GM19023 (cell line): Measurements from ENCODE around the gene TRIM41.
A peak's percentile ranks its signal among the peaks of the same experiment; 100 is the strongest.
"Not testable (repeated sequence)": the region's sequence is repeated elsewhere in the genome, so short reads cannot be mapped to it uniquely, and the experiment has no call there.

Experiments
- ATAC-seq: cut with Tn5 transposase; IDR thresholded peaks from one replicate; pipeline ENCODE4 v1.9.1; 2021; ENCODE audit warnings: mild to moderate bottlenecking, moderate library complexity; ENCODE audit not compliant: unreplicated experiment

TRIM41 gene

DNA sequence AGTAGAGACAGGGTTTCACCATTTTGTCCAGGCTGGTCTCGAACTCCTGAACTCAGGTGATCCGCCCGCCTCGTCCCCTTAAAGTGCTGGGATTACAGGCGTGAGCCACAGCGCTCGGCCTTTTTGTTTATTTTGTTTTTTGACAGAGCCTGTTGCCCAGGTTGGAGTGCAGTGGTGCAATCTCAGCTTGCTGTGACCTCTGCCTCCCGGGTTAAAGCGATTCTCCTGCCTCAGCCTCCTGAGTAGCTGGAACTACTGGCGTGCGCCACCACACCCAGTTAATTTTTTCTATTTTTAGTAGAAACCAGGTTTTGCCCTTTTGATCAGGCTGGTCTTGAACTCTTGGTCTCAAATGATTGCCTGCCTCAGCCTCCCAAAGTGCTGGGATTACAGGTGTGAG lies 12.9 kb upstream of the TRIM41 start:
- not testable (repeated sequence) for ATAC-seq

DNA sequence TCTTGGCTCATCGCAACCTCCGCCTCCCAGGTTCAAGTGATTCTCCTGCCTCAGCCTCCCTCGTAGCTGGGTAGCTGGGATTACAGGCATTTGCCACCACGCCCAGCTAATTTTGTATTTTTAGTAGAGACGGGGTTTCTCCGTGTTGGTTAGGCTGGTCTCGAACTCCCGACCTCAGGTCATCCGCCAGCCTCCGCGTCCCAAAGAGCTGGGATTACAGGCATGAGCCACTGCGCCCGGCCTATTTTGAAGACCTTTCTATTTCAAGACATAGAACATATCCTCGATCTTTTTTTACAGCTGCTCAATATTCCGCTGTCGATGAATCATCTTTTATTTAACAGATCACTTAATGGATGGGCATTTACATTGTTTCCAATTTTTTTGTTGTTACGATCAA lies 12.4 kb upstream of the TRIM41 start:
- ATAC-seq, result not testable (repeated sequence)

DNA sequence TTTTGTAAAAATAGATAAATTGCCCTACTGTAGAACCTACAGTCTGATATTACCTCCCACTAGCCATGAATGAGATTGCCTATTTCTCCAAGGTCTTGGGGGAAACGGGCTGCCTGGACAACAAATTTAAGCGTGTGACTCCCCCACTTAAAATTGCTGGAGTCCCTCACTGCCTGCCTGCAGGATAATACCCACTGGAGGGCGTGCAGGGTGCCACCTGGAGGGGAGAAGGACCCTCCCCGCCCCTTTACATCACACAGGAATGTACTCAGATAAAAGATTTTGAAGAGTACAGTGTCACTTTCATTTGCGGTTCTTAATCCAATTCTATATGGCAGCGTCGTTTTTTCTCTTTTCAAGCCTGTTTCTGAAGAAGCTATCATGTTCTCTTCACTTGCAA lies 11.9 kb upstream of the TRIM41 start:
- ATAC-seq, result no peak

DNA sequence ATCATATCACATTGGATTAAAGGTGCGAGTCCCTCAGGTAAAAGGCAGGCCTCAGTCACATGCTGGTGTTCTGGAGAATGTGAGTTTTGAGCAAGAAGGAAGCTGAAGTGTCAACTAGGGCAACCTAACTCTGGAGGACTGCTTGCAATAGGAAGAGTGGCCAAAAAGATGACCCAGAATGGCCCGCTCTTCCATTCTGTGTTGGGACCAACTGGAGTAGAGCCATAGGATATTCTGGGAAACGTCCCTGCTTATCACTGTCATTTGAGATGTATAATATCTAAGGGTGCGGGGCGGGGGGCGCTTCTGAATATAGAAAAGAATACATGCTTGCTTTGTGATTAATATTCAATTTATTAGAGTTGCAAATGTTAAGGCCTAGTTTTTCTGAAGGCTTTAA lies 11.0 kb upstream of the TRIM41 start:
- no peak for ATAC-seq

DNA sequence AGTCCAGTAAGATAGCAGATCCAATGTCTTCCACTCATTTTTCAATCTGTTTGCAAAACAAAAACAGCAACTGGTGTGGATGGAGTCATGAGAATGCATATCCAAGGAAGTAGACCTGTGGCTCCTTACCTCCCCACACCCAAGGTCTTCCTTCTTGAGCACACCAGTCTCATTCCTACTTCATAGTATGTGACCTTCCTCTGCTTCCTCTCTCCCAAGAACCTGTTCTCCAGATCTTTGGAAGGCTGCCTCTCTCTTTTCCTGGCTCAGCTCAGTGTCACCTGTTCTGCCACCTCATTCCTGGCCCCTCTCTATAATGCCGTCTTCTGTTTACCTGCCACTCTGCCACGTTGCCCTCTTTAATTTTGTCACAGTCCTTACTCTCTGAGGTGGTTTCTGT lies 10.1 kb upstream of the TRIM41 start:
- no peak for ATAC-seq

DNA sequence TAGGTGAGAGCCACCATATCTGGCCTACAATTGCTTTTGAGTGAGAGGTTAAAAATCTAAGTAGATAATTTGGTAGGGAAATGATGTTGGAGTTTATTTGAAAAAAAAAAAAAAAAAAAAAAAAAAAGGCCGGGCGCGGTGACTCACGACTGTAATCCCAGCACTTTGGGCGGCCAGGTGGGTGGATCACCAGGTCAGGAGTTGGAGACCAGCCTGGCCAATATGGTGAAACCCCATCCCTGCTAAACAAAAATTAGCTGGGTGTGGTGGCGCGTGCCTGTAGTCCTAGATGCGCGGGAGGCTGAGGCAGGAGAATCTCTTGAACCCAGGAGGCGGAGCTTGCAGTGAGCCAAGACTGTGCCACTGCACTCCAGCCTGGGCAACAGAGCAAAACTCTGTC lies 8.8 kb upstream of the TRIM41 start:
- not testable (repeated sequence) for ATAC-seq

DNA sequence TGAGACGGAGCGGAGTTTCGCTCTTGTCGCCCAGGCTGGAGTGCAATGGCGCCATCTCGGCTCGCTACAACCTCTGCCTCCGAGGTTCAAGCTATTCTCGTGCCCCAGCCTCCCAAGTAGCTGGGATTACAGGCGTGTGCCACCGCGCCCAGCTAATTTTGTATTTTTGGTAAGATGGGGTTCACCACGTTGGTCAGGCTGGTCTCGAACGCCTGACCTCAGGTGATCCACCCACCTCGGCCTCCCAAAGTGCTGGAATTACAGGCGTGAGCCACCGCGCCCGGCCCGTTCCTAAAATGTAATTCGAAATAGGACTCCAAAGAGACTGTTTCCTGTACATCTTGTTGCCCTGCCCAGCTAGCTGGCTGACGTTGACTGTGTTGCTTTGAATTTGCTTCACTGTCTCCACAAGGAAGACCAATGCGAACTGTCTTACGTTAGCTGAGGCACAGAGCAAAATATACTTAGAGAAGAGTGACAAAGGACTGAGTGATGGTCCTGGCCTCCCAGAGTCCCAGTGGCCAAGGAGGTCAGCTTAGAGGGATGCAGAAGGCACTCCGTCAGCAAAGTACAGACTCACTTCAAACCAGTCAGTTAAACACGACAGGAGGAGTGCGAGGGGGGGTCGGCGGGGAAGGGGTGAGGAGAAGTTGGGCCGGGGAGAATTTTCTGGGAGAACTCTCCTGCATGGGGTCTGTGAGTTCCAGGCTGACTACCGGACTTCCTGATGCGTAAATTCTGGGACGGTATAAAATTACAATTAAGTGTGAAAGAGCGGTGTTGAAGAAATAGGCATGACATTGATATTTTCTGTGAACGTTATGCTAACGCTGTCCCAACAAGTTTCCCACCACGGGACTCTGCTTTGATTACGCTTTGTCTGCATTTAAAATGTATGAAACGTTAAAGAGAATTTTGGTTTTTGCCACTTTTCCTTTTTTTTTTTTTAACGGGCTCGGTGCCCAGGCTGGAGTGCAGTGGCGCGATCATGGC lies 6.8 kb upstream of the TRIM41 start:
- ATAC-seq, result no peak

DNA sequence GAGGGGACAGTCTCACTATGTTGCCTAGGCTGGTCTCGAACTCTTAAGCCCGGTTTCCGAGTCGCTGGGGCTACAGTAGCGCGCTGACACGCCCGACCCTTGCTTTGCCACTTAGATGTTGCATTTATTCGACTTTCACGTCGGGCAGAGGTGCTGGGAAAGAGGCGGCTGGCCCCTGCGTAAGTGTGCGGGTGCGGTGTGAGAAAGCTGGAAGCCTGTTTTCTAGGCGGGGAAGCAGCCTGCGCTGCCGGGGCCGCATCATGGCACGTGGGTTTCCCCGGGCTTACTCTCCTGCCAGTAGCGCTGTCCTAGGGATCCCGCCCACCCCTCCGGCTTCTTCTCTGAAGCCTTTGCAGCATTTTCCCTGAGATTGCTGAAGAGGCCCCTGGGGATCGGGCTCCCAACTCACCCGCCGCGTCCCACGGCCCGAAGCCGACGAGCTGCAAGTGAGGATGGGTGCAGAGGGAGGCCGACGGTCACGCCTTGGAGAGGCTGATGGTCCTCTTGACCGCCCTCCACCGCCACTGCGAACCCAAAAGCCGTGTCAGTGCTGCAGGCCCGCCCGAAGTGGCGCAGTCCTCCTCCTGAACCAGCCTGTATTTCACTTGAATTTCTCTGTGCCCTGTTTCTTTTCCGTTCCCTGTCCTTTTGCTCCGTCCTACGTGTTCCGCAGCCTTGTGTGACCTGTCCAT lies 5.8 kb upstream of the TRIM41 start:
- ATAC-seq, result no peak

DNA sequence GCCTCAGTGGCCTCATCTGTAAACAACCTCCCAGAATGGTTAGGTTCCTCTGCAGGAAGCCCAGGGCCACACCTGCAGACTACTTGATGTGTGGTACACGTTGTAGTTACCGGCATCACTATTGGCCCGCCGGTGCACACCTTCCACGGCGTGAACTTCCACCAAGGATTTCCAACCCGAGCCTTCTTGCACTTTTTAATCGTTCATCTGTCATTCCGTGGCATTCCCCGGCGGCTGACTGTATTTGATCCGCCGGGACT lies 5.3 kb upstream of the TRIM41 start:
- no peak for ATAC-seq

DNA sequence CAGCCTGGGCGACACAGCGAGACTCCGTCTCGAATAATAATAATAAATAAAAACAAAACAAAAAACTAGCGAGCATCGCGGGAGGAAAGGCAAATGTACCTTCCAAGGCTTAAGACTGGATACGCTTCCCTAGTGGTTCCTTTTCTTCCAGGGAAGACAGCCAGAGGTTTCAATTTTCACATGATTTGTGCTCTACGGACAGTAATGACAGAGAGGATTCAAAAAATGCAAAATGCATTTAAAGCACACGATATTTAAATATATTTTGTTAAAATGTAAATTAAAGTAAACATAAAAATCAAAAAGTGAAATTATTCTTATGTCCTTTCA lies 4.3 kb upstream of the TRIM41 start:
- no peak for ATAC-seq

DNA sequence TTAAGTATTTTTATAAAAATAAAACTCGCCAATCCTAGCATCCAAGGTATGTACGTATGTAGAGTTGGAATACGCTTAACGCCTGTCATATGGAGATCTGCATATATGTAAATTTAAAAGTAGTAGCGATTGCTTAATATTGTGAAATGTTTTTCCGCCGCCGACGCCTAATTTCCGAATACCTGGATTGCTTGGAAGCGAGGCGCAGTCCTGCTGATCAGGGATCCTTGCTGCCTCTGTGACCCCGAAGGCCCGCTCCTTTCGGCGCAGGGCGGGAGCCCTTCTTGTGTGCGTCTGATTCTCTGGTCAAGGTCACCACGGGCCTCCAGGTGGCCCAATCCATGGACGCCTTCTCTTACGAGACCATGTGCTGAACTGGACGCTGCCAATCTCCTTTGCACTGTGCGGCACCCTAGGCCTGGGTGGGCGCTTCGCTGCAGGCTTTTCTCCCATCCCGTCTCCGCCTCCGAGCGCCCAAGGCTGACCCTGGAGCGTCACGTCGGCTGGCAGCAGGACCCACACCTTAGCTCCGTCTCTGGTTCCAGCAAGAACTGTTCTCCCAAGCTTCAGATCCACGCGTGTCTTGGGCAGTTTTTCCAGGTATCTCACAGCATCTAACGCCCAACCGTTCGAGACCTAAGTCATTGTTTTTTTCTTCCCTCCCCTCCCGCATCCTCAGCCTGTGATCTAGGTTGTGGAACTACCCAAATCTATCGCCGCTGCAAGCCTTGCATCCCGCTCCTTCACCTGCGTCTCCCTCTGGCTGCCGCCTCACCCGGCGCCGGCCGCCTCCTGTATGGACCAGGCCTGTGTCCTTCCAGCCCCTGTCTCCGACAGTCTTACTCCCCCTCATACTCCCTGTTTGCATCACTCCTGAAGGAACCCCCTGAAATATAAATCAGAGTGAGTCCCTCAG lies 3.6 kb upstream of the TRIM41 start:
- ATAC-seq, result no peak

DNA sequence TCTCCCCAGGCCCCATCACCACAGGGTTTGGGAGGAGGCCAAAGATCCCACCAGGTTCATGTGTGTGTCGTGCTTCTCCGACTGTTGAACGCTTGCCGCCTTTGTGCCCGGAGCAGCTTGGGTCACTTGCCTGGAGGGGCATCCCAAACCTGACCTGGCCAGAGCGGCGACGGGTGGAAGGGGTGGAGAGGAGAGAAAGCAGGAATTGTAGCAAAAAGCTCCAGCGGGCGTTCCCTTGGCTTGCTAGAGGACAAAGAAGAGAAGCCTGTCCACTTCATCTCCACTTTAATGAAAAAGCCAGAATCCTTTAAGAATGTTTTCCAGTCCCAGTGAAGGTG lies 2.9 kb upstream of the TRIM41 start:
- ATAC-seq, result no peak

DNA sequence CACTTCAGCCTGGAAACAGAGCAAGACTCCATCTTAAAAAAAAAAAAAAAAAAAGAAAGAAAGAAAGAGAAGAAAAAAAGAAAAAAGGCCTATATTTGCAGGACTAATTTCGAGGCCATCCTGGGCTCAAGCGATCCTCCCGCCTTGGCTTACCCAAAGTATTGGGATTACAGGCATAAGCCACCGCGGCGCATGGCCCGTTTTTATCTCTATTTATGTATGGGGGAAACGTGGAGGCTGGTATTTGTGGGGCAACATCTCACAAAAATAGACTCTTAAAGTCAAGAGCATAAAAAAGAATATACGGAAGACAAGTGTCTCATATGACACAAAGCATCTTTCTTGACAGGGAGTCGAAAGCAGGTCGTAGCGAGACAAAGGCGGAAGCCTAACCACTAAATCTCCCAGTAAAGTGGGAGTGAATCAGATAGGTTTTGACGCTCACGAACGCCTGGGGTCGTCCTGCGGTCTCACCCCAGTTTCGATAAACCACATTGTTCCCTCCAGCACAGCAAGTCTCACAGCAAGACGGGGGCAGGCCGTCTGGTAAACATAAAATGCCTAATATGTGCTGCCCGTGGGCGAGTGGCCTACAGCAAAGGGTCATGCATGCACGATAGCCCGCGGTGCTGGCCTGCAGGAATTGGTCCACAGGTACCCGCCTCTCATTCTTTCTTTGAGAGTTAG lies 1.8 kb upstream of the TRIM41 start:
- no peak for ATAC-seq

DNA sequence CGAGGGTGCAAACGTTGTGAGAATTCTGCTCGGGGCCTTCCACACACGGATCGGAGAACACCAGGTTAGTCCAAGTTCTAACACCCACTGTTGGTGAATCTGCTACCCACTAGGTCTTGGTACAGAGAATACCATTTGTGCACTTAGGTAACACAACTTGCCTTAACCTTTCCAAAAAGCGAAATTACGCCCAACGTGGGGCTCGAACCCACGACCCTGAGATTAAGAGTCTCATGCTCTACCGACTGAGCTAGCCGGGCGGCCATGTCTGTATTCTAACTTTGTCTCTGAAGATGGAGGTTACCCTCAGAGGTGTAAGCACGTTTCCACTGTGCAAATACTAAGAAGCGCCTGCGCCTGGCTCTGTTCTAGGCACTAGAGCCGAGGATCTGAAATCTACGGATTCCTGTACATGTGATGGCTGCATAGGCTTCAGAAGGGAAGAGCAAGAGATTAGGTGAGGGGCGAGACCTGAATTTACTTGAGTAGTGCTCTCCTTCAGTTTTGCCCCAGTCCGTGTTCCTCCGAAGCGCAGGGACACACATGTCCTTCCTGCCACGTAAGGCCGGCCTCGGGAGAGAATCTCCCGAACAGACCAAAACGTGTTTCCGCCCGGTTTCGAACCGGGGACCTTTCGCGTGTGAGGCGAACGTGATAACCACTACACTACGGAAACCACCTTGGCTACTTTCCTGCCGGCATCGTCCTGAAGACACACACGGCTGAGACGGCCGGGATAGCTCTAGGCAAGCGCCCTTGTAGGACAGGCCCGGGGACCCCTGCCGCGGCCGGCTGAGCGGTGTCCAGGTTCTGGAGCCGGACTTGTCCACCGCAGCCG lies 1.1 kb upstream of the TRIM41 start:
- ATAC-seq, result peak; percentile 30

DNA sequence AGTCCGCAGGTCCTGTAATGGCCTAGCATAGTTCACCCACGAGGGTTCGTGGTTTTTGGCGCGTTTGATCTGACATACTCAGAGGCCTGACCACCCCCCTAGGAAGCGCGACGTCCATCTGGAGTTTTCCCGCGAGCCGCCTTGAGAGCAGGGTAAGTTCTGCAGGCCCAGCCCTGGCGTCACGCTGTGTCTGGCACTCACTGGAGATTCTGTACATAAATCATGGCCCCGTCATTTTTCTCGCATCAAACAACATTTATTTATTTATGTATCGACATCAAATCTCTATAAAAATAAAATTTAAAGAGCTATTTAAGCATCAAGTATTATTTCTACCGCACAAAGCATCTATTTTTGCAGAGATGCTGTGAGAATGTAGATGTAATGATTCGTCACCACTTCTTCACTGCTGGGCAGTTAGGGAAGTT lies 437 bp upstream of the TRIM41 start:
- no peak for ATAC-seq

DNA sequence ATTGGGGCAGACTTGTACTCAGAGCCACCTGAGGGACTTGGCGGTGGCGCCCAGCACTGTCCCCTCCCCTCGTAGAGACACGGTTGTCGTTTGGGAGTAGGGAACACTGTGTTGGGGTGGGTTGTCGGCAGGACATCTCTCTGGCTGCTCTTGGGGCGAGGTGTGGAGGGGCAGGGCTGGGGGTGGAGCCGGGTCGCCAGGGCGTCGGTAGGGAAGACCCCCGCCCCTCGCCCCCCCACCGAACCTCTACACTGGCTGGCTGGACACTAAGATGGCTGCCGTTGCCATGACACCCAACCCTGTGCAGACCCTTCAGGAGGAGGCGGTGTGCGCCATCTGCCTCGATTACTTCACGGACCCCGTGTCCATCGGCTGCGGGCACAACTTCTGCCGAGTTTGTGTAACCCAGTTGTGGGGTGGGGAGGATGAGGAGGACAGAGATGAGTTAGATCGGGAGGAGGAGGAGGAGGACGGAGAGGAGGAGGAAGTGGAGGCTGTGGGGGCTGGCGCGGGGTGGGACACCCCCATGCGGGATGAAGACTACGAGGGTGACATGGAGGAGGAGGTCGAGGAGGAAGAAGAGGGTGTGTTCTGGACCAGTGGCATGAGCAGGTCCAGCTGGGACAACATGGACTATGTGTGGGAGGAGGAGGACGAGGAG lies 778 bp downstream of the TRIM41 start:
- peak; percentile 0 for ATAC-seq

DNA sequence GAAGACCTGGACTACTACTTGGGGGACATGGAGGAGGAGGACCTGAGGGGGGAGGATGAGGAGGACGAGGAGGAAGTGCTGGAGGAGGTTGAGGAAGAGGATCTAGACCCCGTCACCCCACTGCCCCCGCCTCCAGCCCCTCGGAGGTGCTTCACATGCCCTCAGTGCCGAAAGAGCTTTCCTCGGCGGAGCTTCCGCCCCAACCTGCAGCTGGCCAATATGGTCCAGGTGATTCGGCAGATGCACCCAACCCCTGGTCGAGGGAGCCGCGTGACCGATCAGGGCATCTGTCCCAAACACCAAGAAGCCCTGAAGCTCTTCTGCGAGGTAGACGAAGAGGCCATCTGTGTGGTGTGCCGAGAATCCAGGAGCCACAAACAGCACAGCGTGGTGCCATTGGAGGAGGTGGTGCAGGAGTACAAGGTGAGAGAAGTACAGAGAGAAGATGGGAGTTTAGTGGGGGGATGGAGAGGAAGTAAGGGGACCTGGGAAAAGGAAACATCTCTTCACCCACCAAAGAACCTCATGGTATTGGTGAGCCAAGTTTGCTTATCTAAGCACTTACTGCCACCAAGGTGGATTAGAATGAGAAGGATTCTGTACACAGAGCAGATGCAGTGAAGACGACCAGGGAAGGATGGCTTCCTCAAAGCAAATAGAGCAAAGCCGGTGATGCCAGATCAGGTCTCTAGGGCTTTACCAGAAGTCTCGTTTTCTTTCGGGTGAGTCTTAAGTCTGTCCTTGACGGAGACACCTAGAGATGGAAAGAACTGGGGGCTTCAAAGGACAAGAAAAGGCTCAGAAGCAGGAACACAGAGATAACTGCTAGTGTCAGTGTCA lies 1.5 kb downstream of the TRIM41 start:
- ATAC-seq, result no peak

DNA sequence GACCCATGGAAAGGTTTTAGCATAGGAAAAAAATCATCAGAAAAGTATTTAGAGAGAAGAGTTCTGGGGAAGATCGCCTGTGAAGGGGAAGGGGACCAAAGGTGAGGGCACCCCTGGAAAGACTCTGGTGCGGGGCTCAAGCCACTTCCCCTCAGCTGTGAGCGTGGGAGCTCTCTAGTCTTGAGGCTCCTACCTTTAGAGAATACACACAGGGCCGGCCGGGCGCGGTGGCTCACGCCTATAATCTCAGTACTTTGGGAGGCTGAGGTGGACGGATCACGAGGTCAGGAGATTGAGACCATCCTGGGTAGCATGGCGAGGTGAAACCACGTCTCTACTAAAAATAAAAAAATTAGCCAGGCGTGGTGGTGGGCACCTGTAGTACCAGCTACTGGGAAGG lies 6.9 kb downstream of the TRIM41 start:
- ATAC-seq, result no peak

DNA sequence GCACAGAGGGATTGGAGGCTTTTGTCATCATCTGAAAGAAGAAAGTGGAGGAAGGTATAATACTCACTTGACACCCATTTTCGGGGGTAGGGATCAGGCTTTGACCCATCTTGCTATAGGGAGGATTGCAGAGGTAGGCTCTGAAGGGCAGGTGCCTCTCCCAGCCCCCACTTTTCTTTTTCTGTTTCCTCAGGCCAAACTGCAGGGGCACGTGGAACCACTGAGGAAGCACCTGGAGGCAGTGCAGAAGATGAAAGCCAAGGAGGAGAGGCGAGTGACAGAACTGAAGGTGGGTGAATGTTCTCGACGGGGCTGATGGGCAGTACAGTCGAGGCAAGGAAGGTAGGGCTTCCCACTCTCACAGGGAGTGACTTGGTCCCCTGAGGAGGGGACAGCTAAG lies 7.5 kb downstream of the TRIM41 start:
- ATAC-seq, result no peak
